ENCODE measurements around the gene DNM3.
"Not testable (repeated sequence)": the region's sequence is repeated elsewhere in the genome, so short reads cannot be mapped to it uniquely, and the experiment has no call there.

Gene DNM3

GRCh38 chr1:171841050-171841910, at the start of gene DNM3:
DNM3 (plus strand) TSS chr1:171841498; CDS start chr1:171841657, 159 bp downstream.
- peak; percentile 43 for DNase-seq

- DNase-seq = no peak
Measured at GRCh38 chr1:171792656-171793369, 48.5 kb upstream of the DNM3 start.

GRCh38 chr1:171793636-171794035, 47.7 kb upstream of the DNM3 start:
- no peak for DNase-seq

GRCh38 chr1:171794085-171794484, 47.2 kb upstream of the DNM3 start:
- DNase-seq = no peak

GRCh38 chr1:171796592-171796991, 44.7 kb upstream of the DNM3 start:
- DNase-seq = no peak

GRCh38 chr1:171798311-171798710, 43.0 kb upstream of the DNM3 start:
- DNase-seq = no peak

GRCh38 chr1:171798765-171799164, 42.5 kb upstream of the DNM3 start:
- DNase-seq = no peak

- no peak for DNase-seq
Measured at GRCh38 chr1:171799166-171799565, 42.1 kb upstream of the DNM3 start.

GRCh38 chr1:171799698-171800097, 41.6 kb upstream of the DNM3 start:
- not testable (repeated sequence) for DNase-seq

- DNase-seq = no peak
Measured at GRCh38 chr1:171800342-171800741, 41.0 kb upstream of the DNM3 start.

- no peak for DNase-seq
Measured at GRCh38 chr1:171800851-171801250, 40.4 kb upstream of the DNM3 start.

GRCh38 chr1:171801487-171801891, 39.8 kb upstream of the DNM3 start:
- peak; percentile 18 for DNase-seq

GRCh38 chr1:171802207-171802606, 39.1 kb upstream of the DNM3 start:
- no peak for DNase-seq

- no peak for DNase-seq
Measured at GRCh38 chr1:171803045-171803444, 38.3 kb upstream of the DNM3 start.

GRCh38 chr1:171803461-171804022, 37.8 kb upstream of the DNM3 start:
- DNase-seq = no peak

- no peak for DNase-seq
Measured at GRCh38 chr1:171805395-171806115, 35.7 kb upstream of the DNM3 start.

GRCh38 chr1:171807556-171807955, 33.7 kb upstream of the DNM3 start:
- no peak for DNase-seq

- DNase-seq = no peak
Measured at GRCh38 chr1:171809834-171810233, 31.5 kb upstream of the DNM3 start.

- DNase-seq = no peak
Measured at GRCh38 chr1:171811672-171812071, 29.6 kb upstream of the DNM3 start.

GRCh38 chr1:171814692-171815091, 26.6 kb upstream of the DNM3 start:
- no peak for DNase-seq

GRCh38 chr1:171816300-171816901, 24.9 kb upstream of the DNM3 start:
- no peak for DNase-seq

- DNase-seq = no peak
Measured at GRCh38 chr1:171817511-171818265, 23.6 kb upstream of the DNM3 start.

Data from NCI-H1436 (cell line).